GM21390 (cell line): ENCODE measurements around the gene ADAM29.
"Not testable (repeated sequence)": the region's sequence is repeated elsewhere in the genome, so short reads cannot be mapped to it uniquely, and the experiment has no call there.

Experiments
- ATAC-seq: cut with Tn5 transposase; IDR thresholded peaks from one replicate; pipeline ENCODE4 v1.9.1; 2021; ENCODE audit not compliant: unreplicated experiment

ADAM29 gene

DNA sequence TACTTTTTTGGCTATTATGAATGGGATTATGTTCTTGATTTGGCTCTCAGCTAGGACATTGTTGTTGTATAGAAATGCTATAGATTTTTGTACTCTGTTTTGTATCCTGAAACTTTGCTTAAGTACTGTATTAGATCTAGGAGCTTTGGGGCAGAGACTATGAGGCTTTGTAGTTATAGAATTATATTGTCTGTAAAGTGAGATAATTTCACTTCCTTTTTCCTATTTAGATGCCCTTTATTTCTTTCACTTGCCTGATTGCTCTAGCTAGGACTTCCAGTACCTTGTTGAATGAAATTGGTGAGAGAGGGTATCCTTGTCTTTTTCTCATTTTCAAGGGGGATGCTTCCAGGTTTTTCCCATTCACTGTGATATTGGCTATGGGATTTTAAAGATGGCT lies 28.1 kb downstream of the ADAM29 start:
- ATAC-seq, result no peak

DNA sequence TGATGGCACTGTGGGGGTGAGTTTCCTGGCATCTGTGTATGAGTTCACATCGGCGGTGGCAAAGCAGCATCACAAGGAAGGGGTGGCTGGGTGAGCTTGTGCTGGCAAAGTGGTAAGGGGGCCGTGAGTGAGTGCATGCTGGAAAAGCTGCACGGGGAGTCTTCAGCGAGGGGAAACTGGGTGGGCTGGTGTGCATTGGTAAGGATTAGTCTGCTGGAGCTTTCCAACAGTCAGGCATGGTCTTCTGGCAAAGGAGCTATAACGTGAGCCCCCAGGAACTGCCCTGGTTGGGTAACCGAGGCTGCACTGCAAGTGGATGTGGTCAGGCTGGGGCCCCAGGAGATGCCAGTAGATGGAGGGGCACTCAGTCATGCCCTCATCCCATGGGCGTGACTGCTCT lies 30.7 kb downstream of the ADAM29 start:
- no peak for ATAC-seq

DNA sequence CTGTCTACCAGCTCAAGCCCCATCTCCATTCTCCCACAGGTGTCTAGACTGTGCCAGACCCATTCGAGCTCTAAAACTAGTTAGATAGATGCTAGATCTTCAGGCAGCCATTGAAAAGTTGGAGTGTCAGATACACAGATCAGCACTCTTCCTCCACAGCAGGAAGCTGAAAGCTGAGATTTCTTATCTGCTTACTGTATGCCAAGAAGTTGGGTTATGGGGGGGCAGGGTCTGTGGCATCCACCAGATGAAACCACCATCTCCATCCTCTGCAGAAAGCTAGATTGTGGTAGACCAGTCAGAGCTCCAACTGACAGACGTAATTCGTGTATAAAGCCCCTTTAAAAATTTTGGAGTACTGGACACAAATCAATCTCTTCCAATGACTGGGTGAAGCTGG lies 54.8 kb downstream of the ADAM29 start:
- no peak for ATAC-seq

DNA sequence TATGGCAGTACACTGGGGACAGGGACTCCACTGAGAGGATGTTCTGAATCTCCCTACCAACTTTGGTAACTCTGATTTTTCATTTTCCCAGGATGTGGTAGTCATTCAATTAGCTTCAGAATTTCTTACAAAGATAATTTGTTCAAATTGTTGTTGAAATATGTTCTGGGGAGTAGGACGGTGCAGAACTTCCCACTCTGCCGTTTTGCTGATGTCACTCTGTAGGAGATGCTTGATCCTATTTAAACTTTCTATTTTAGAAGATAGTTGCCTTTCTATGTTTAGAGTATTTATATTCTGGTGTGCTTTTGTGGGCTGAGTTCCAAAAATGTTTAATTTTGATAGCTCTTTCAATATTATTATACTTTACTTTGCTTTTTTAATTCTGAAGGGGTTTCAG lies 55.2 kb downstream of the ADAM29 start:
- ATAC-seq, result no peak

DNA sequence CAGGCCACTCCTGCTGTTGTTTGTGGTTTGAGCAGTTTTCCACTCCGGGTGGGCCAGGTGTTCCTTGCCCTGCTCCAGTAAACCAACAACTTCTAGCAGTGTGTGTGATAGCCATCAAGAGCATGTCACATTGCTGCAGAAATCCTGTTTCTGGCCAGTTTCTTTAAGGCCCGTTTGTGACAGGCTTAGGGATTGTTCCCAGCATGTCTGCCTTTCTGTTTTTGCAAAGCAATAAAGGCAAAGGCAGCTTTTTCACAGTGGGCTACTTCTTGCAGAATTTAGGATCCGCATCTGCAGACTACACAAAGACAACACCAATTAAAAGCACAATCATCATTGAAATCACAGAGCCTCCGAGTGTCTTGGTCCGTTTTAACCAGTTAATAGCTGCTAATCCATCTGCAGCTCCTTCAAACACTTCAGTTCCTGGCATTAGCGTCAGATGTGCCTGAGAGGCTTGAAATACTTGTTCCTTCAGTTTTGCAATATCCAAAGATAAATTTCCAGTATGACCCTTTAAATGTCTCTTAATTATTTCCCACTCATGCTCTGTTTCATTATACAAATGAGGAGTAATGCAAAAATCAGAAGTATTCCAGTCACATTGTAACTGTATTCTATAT lies 65.1 kb downstream of the ADAM29 start:
- no peak for ATAC-seq

DNA sequence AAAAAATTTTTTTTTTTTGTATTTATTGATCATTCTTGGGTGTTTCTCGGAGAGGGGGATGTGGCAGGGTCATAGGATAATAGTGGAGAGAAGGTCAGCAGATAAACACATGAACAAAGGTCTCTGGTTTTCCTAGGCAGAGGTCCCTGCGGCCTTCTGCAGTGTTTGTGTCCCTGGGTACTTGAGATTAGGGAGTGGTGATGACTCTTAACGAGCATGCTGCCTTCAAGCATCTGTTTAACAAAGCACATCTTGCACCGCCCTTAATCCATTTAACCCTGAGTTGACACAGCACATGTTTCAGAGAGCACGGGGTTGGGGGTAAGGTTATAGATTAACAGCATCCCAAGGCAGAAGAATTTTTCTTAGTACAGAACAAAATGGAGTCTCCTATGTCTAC lies 65.7 kb downstream of the ADAM29 start:
- ATAC-seq, result not testable (repeated sequence)

DNA sequence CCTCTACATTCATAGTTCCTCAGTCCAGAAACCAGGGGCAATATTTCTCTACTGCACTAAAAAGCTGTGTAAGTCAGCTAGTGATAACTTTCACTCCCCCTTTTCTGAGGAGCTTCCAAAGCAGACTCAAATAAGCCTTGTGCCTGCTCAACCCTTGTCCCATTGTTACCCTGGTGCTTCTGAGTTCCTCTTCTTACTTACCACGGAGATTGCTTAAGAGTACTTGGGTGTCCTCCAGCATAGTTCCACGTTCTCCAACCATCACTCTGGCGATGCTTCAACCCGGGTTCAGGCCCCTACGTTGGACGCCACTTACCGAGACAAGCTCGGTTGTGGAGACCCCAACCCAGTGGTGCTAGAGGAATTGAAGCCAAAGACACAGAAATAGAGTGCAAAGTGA lies 71.6 kb downstream of the ADAM29 start:
- no peak for ATAC-seq

DNA sequence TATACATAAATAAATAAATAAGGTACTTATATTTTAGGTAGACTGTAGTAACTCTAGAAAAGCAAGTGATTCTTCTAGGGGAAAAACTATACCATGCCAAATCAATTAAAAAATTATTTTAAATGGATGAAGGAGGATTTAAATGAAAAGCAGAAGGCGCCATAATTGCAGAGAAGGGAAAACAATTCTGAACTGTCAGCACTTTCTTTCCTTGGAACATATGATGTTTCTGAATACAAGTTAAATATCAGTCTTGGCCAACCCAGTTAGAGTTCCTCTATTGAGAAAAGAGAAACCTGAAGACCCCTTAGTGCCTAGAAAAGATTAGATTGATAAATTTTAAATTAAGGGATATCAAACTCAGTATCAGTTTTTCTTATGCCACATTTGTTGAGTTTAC lies 75.8 kb downstream of the ADAM29 start:
- ATAC-seq, result no peak

DNA sequence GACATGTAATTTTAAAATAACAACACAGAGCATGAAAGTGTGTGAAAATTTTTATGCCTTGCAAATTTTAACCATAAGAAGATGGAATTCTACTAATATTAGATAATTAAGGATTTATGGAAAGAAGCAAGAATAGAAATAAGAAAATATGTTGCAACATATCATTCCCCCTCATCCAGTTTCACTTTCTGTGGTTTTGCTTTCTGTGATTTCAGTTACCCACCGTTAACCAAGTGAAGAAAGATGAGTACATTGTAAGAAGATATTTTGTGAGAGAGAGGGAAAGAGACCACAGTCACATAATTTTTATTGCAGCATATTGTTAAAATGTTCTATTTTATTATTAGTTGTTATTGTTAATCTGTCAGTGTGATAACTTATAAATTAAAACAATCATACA lies 77.9 kb downstream of the ADAM29 start:
- no peak for ATAC-seq

DNA sequence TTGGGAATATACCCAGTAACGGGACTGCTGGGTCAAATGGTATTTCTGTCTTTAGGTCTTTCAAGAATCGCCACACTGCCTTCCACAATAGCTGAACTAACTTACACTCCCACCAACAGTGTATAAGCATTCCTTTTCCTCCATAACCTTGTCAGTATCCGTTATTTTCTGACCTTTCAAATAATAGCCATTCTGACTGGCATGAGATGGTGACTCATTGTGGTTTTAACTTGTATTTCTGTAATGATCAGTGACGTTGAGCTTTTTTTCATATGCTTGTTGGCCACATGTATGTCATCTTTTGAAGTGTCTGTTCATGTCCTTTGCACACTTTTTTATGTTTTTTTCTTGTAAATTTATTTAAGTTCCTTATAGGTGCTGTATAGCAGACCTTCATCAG lies 81.2 kb downstream of the ADAM29 start:
- ATAC-seq, result no peak

DNA sequence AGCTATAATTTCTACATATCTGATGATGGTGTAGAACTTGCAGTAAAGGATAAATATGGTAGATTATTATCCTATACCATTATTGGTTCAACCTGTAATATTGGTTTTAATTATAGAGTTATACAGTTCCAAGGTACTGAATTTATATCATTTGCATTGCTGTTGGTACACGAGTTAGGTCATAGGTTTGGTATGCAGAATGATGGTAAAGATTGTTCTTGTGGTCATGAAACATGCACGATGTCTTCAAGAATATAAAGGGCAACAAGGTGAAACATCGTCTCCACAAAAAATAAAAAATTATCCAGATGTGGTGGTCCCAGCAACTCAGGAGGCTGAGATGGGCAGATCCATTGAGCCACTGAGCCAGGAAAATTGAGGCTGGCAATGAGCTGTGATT lies 99.6 kb downstream of the ADAM29 start:
- ATAC-seq, result no peak

DNA sequence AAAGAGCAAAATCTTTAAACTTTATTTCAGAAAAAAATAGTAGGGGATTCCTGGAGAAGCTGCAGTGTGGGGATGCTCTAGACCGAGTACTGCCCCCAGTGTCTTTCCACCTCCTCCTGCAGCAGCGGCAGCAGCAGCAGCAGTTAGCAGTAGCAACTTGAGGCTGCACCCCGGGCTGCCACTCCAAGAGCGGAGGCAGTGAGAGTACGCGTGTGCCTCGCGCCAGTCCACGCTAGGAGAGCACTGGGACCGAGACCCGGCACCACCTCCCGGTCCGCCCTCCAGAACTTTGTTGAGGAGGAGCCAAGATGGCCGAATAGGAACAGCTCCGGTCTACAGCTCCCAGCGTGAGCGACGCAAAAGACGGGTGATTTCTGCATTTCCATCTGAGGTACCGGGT lies 101.3 kb downstream of the ADAM29 start:
- not testable (repeated sequence) for ATAC-seq
